CD4-positive, alpha-beta T cell (primary cell): Measurements from ENCODE around the gene TM4SF4. TPM values are rescaled to one million over a fixed set of nuclear protein-coding genes. Genes with fewer than 3 reads are reported as not detected.
"Not testable (repeated sequence)": the region's sequence is repeated elsewhere in the genome, so short reads cannot be mapped to it uniquely, and the experiment has no call there.

Experiments used
- ATAC-seq: fragments of 200-7000 bp; cut with Tn5 transposase; one replicate; pipeline ENCODE4 v1.10.0; 2022; ENCODE audit warnings: mild to moderate bottlenecking; ENCODE audit not compliant: poor library complexity
- CTCF ChIA-PET: fragments of 350-600 bp; sonication (Branson Sonifier 250); formaldehyde crosslinking; loops from one replicate; lab custom pipeline; 2021; ENCODE audit warnings: antibody characterized with exemption, inconsistent platforms; lab: Charles Lee
- POLR2A ChIA-PET: fragments of 350-600 bp; sonication (Branson Sonifier 250); formaldehyde crosslinking; loops from one replicate; lab custom pipeline; 2021; ENCODE audit warnings: antibody characterized with exemption, inconsistent platforms; lab: Charles Lee
- DNase-seq, 14 experiments: peaks; one replicate each; pipeline ENCODE4 v3.0.0-alpha.2; 2013 to 2020; ENCODE audit warnings: mixed read lengths in 2 of 14
- H3K27ac ChIP-seq, 2 donors: one replicate each; pipeline versions ENCODE4 v1.5.1 to v1.7.0; 2013; ENCODE audit warnings: low read length in 2 of 2, low read depth in 1 of 2, mild to moderate bottlenecking in 1 of 2
- H3K27me3 ChIP-seq, 2 experiments: 1 replicate in 1 of 2; 2 replicates in 1 of 2; pipeline versions ENCODE4 v1.6.1 to v1.7.0; 2013; ENCODE audit warnings: low read length in 2 of 2, control low read depth in 1 of 2, mild to moderate bottlenecking in 1 of 2, moderate library complexity in 1 of 2; ENCODE audit not compliant: insufficient read depth in 2 of 2, control insufficient read depth in 1 of 2
- H3K36me3 ChIP-seq: one replicate; pipeline ENCODE4 v1.6.1; 2013; ENCODE audit warnings: low read length, control low read depth; ENCODE audit not compliant: insufficient read depth
- H3K4me1 ChIP-seq: one replicate; pipeline ENCODE4 v1.6.1; 2013; ENCODE audit warnings: low read length, control low read depth; ENCODE audit not compliant: insufficient read depth
- H3K4me3 ChIP-seq: one replicate; pipeline ENCODE4 v1.5.1; 2013; ENCODE audit warnings: mild to moderate bottlenecking, low read length, moderate library complexity
- H3K9me3 ChIP-seq, 2 experiments: 1 replicate in 1 of 2; 2 replicates in 1 of 2; pipeline versions ENCODE4 v1.6.1 to v1.7.0; 2013; ENCODE audit warnings: low read length in 2 of 2, mild to moderate bottlenecking in 2 of 2, control low read depth in 1 of 2, moderate library complexity in 1 of 2; ENCODE audit not compliant: control insufficient read depth in 1 of 2, insufficient read depth in 1 of 2
- H3K27ac Mint-ChIP-seq: one replicate; pipeline ENCODE4 v1.8.0; 2020; ENCODE audit warnings: mixed read lengths
- H3K27me3 Mint-ChIP-seq: one replicate; pipeline ENCODE4 v1.8.0; 2021; ENCODE audit warnings: mixed read lengths
- H3K36me3 Mint-ChIP-seq: one replicate; pipeline ENCODE4 v1.8.0; 2021; ENCODE audit warnings: low read depth, mixed read lengths
- H3K4me1 Mint-ChIP-seq: one replicate; pipeline ENCODE4 v1.8.0; 2021; ENCODE audit warnings: low read depth, mixed read lengths
- H3K4me3 Mint-ChIP-seq: one replicate; pipeline ENCODE4 v1.8.0; 2020; ENCODE audit warnings: mild to moderate bottlenecking, mixed read lengths
- H3K9me3 Mint-ChIP-seq: one replicate; pipeline ENCODE4 v1.8.0; 2020; ENCODE audit warnings: mixed read lengths
- CTCF ChIP-seq: fragments of 200-600 bp; IDR thresholded peaks from one replicate; pipeline ENCODE4 v1.8.0; 2022; ENCODE audit warnings: antibody characterized with exemption, mild to moderate bottlenecking
- intact Hi-C, 2 experiments: fragments of 100-400 bp; cut with DNase I in 1 of 2; cut with micrococcal nuclease in 1 of 2; formaldehyde crosslinking; loops; one replicate each; pipeline versions ENCODE4 v1.15.1 to v1.9.0; 2023 to 2025; cut with DNase I, micrococcal nuclease
- total RNA-seq, 174 experiments: library from RNA in 2 of 174; stranded (reverse) in 2 of 174; gene quantifications; one replicate each; pipeline ENCODE4 v1.2.3 and lab custom pipeline; 2021 to 2026

TM4SF4 gene
- total RNA-seq, 2 experiments from 2014 or later: not detected

- Histone ChIP-seq H3K27me3 (no peaks in the 10 kb centered on the region), H3K4me3 (no peak overlapping the region), H3K4me1 (no peaks in the 10 kb centered on the region), H3K9me3 (no peaks in the 10 kb centered on the region), H3K36me3 (no peaks in the 10 kb centered on the region), H3K27ac (no peak overlapping the region)
- Mint-ChIP-seq H3K36me3 (no peaks in the 10 kb centered on the region), H3K9me3 (no peaks in the 10 kb centered on the region), H3K27ac (no peak overlapping the region), H3K4me1 (no peaks in the 10 kb centered on the region), H3K4me3 (no peak overlapping the region), H3K27me3 (peaks cover 9% of the 10 kb centered on the region)
- no peak for TF ChIP-seq CTCF
- ATAC-seq (no peak), DNase-seq (no peak)
- intact Hi-C loops: no loop called here
- ChIA-PET CTCF (no interaction called here), POLR2A (no interaction called here)
Observed at GRCh38 chr3:149442851-149443544, 31.5 kb upstream of the TM4SF4 start.

GRCh38 chr3:149443545-149443912 lies 31.0 kb upstream of the TM4SF4 start:
- POLR2A ChIA-PET: no interaction called here
- H3K4me3 ChIP-seq: no peak overlapping the region

GRCh38 chr3:149444867-149445266 lies 29.6 kb upstream of the TM4SF4 start:
- H3K9me3 Mint-ChIP-seq, CTCF ChIA-PET, ATAC-seq, DNase-seq, H3K36me3 Mint-ChIP-seq, H3K36me3 ChIP-seq, H3K4me3 Mint-ChIP-seq, H3K27ac Mint-ChIP-seq, POLR2A ChIA-PET, H3K9me3 ChIP-seq, H3K4me1 ChIP-seq, H3K27ac ChIP-seq, intact Hi-C loops, H3K27me3 Mint-ChIP-seq, H3K4me1 Mint-ChIP-seq, H3K4me3 ChIP-seq, H3K27me3 ChIP-seq: not testable (repeated sequence)

More at GRCh38 chr3:149443545-149443912, 31.0 kb upstream of the TM4SF4 start:
- H3K4me1 ChIP-seq: no peaks in the 10 kb centered on the region
- CTCF ChIA-PET: no interaction called here
- H3K9me3 Mint-ChIP-seq: no peaks in the 10 kb centered on the region
- ATAC-seq (no peak), DNase-seq (no peak)
- H3K4me1 Mint-ChIP-seq: no peaks in the 10 kb centered on the region
- no peak for TF ChIP-seq CTCF
- H3K27me3 ChIP-seq: no peaks in the 10 kb centered on the region
- H3K4me3 Mint-ChIP-seq: no peak overlapping the region
- no peak overlapping the region for H3K27ac ChIP-seq
- no peaks in the 10 kb centered on the region for H3K9me3 ChIP-seq
- no peak overlapping the region for H3K27ac Mint-ChIP-seq
- H3K27me3 Mint-ChIP-seq: peaks cover 9% of the 10 kb centered on the region
- intact Hi-C loops: no loop called here
- no peaks in the 10 kb centered on the region for H3K36me3 ChIP-seq
- H3K36me3 Mint-ChIP-seq: no peaks in the 10 kb centered on the region

GRCh38 chr3:149448331-149448831 lies 26.1 kb upstream of the TM4SF4 start:
- H3K27me3 ChIP-seq: no peaks in the 10 kb centered on the region
- ChIA-PET POLR2A (no interaction called here), CTCF (no interaction called here)
- ATAC-seq: no peak
- peak in 3 of 14 experiments; percentile 15 to 55 (median 44) for DNase-seq
- Mint-ChIP-seq H3K4me3 (no peak overlapping the region), H3K4me1 (no peaks in the 10 kb centered on the region), H3K27me3 (peaks cover under 1% of the 10 kb centered on the region), H3K27ac (no peak overlapping the region), H3K36me3 (no peaks in the 10 kb centered on the region), H3K9me3 (peaks cover 10% of the 10 kb centered on the region)
- H3K9me3 ChIP-seq: peaks cover 11 to 12% of the 10 kb centered on the region in 2 experiments
- no peaks in the 10 kb centered on the region for H3K4me1 ChIP-seq
- H3K36me3 ChIP-seq: no peaks in the 10 kb centered on the region
- intact Hi-C loops: no loop called here
- H3K27ac ChIP-seq: no peak overlapping the region
- no peak overlapping the region for H3K4me3 ChIP-seq
- no peak for TF ChIP-seq CTCF
